CD1c-positive myeloid dendritic cell (primary cell): Measurements from ENCODE around the gene BMAL2.

Experiments
- DNase-seq: peaks from one replicate; pipeline ENCODE4 v3.0.0-alpha.2; 2016; ENCODE audit errors: extremely low spot score

The BMAL2 gene

DNA sequence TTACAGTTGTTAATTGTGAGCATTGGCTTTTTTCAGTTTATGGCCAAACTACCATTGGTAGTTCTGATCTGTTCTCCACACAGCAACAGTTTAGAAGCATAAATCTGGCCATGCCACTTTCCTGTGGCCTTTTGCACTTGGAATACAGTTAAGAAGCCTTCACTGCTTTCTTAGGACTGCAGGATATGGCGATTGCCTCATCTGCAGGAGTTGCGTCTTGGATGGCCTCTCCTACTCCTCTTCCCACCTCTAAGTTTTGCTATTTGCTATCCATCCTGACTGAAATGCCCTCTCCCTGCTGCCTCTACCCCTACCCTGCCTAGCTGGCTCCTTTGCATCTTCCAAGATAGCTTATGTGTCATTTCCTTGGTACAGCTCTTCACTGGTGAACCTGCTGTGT lies 12.8 kb upstream of the BMAL2 start:
- DNase-seq = no peak

GRCh38 chr12:27324530-27324929 lies 8.1 kb upstream of the BMAL2 start:
- DNase-seq = no peak

DNA sequence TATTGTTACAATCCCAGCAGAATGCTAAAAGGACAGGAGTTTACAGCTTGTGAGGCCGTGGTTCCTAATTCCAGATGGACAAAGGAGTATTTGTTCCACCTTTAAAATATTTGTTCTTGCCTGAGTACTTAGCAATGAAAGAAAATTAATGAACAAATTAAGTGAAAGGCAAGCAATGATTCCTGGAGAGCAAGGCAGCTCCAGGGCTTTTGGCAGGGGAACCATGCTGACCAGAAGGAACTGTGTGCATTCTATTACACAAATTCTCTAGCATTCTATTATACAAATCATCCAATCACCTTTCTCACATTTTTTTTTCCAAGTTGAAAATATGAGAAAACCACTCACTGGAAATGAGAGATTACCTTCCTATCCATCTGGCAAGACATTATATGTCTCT lies 1.8 kb upstream of the BMAL2 start:
- DNase-seq = no peak

- DNase-seq = peak; percentile 89
Measured at GRCh38 chr12:27331291-27331926, 1.2 kb upstream of the BMAL2 start.

DNA sequence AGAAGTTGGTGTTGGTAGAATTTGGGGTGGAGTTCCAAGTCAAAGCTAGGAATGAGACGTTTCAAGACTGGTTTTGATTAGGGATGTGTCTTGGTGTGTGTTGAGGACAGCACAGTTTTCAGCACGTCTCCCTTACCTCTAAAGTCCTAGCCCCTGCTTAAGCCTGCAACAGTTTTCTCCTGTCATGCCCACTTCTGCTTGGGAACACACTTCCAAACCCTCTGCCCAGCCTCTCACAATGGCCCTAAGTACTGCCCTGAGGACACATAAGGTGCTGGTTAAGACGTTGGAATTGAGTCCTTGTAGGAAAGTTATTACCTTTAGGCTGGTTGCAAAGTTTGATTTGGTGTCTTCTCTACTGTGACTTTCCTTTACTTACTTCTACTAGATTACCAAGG lies 710 bp upstream of the BMAL2 start:
- DNase-seq = peak; percentile 18

DNA sequence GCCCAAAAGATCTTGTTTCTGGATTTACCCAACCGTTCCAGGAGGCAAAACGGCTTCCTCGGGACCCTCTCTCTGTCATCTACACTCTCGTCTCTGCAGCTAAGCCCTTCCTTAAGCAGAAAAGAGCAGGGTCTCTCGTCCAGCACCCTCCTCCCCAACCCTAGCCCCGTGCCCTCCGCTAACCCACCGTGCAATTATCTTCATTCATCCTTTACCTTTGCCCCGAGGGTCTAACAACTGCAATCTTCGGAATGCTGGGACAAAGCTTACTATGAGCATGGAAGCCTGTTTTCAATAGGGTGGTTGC lies 276 bp upstream of the BMAL2 start:
- no peak for DNase-seq

GRCh38 chr12:27333403-27334009 lies 870 bp downstream of the BMAL2 start:
- DNase-seq = peak; percentile 90

GRCh38 chr12:27334042-27334720 lies 1.5 kb downstream of the BMAL2 start:
- peak; percentile 20 for DNase-seq

- DNase-seq = no peak
Measured at GRCh38 chr12:27334721-27335082, 2.1 kb downstream of the BMAL2 start.

GRCh38 chr12:27335364-27336281 lies 3.0 kb downstream of the BMAL2 start:
- no peak for DNase-seq

- DNase-seq = no peak
Measured at GRCh38 chr12:27336282-27336653, 3.6 kb downstream of the BMAL2 start.

- no peak for DNase-seq
Measured at GRCh38 chr12:27337376-27337775, 4.7 kb downstream of the BMAL2 start.

- DNase-seq = no peak
Measured at GRCh38 chr12:27338473-27338872, 5.8 kb downstream of the BMAL2 start.

DNA sequence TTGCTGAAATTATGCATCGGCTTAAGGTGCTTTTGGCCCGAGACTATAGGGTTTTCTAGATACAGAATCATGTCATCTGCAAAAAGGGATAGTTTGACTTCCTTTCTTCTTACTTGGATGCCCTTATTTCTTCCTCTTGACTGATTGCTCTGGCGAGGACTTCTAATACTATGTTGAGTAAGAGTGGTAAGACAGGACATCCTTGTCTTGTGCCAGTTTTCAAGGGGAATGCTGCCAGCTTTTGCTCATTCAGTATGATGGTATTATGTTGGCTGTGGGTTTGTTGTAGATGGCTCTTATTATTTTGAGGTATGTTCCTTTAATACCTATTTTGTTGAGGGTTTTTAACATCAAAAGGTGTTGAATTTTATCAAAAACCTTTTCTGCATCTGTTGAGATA lies 8.3 kb downstream of the BMAL2 start:
- DNase-seq = no peak

- no peak for DNase-seq
Measured at GRCh38 chr12:27342536-27342935, 9.9 kb downstream of the BMAL2 start.

GRCh38 chr12:27343255-27344000 lies 10.8 kb downstream of the BMAL2 start:
- no peak for DNase-seq

DNA sequence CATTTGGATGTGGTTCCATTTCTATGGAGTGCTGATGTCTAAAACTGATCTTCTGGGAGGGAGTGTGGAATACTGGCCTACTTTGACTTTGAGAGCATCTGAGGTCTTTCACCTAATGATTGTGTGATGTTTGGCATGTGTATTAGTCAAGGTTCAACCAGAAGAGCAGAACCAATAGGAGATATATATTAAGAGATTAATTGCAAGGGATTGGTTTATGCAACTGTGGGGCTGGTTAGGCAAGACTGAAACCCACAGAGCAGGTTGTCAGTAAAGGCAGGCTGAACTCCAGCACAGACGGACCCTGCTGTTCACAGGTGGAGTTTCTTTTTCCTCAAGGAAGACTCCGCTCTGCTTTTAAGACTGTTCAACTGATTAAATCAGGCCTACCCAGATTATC lies 11.6 kb downstream of the BMAL2 start:
- DNase-seq = no peak

GRCh38 chr12:27344760-27345159 lies 12.1 kb downstream of the BMAL2 start:
- no peak for DNase-seq

DNA sequence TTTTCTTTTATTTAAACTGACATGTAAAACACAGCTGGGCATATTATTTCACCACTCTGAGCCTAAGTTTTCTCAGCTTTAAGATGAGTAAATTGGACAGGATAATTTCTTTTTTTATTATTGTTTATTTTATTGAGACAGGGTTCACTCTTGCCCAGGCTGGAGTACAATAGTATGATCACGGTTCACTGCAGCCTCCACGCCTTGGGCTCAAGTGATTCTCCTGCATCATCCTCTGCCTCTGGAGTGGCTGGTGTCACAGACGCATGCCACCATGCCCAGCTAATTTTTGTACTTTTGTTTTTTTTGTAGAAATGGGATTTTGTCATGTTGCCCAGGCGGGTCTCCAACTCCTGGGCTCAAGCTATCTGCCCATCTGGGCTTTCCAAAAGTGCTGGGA lies 12.7 kb downstream of the BMAL2 start:
- no peak for DNase-seq

DNA sequence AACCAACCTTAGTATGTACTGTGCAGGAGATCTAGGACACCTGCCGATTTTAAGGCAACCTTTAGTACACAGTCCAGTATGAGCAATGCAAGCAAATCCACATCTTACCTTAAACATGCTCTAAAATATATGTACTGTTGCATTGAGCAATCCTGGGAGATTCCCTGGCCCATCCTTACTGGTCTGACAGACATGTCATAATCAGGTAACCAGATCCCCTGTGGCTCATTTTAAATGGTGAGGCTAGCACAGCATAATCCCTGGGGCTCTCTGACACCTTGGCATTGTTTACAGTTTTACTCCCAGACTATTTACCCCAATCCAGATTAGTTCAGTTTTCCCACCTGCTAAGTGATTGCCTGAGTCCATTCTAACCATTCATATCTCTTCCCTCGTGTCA lies 15.1 kb downstream of the BMAL2 start:
- DNase-seq = no peak

DNA sequence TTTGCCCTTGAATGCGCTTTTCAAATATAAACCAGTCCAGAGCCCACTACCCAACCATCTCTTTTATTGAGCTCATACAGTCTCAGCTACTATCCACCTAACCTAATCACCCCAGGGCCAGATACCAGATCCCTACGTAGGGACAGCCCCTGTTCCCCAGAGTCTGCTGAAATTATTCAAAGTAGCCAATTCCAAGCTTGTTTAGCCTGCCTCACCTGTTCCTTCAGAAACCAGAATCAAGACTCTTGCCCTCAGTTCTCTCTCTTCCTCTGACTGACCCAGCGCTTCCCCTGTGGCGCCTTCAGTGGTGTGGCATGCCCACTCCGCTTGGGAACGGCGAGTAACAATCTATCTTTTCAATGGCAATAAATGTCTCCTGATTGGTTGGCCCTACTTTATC lies 18.8 kb downstream of the BMAL2 start:
- DNase-seq = no peak

DNA sequence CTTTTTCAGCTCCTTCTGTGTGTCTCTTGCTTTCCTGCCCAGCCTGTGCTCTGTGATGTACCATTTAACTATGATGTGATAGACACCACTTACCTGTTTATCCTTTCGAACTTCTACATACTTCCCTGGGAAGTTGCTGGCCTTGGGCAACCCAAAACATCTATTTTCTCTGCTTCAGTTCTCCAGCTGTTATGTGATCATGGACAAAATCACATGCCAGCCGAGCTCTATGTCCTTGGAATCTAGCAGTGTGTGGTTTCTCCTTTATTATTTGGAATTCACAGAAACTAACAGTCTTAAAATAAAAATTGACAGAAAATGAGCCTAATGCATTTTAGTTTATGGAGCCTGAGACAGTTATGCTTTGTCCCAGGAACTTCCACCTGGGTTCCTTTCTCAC lies 22.9 kb downstream of the BMAL2 start:
- no peak for DNase-seq
